SK-N-SH treated with all-trans-retinoic acid at 6 μM for 48 hours (cell line): ENCODE data around the gene SLC24A5.

Experiments
- ARNTL ChIP-seq: fragments of 450-650 bp; formaldehyde crosslinking; IDR thresholded peaks from 2 replicates; pipeline ENCODE4 v1.5.0; 2020; ENCODE audit warnings: low read depth, mild to moderate bottlenecking, moderate library complexity, borderline replicate concordance
- CREB5 ChIP-seq: fragments of 250-450 bp; sonication (Bioruptor Pico); IDR thresholded peaks from 2 replicates; pipeline ENCODE4 v1.5.1; 2020; ENCODE audit warnings: low read depth, mild to moderate bottlenecking, moderate library complexity
- OSR1 ChIP-seq: fragments of 250-450 bp; sonication (Bioruptor Pico); IDR thresholded peaks from 2 replicates; pipeline ENCODE4 v1.8.0; 2022; ENCODE audit warnings: moderate library complexity, mild to moderate bottlenecking, inconsistent platforms
- PATZ1 ChIP-seq: fragments of 250-450 bp; sonication (Bioruptor Pico); IDR thresholded peaks from 2 replicates; pipeline ENCODE4 v1.8.0; 2020; ENCODE audit warnings: mild to moderate bottlenecking, moderate library complexity, borderline replicate concordance
- PPARA ChIP-seq: fragments of 250-450 bp; sonication (Bioruptor Pico); IDR thresholded peaks from 2 replicates; pipeline ENCODE4 v1.5.0; 2020; ENCODE audit warnings: mild to moderate bottlenecking, borderline replicate concordance
- RARB ChIP-seq: fragments of 250-450 bp; sonication (Bioruptor Pico); IDR thresholded peaks from 2 replicates; pipeline ENCODE4 v1.8.0; 2021; ENCODE audit warnings: mild to moderate bottlenecking, moderate library complexity
- SNAI2 ChIP-seq: fragments of 250-450 bp; sonication (Bioruptor Pico); IDR thresholded peaks from 2 replicates; pipeline ENCODE4 v1.5.0; 2020; ENCODE audit warnings: mild to moderate bottlenecking, moderate library complexity
- TCF4 ChIP-seq: fragments of 250-450 bp; sonication (Bioruptor Pico); IDR thresholded peaks from 2 replicates; pipeline ENCODE4 v1.8.0; 2021; ENCODE audit warnings: mild to moderate bottlenecking, moderate library complexity, borderline replicate concordance
- TOX ChIP-seq: fragments of 250-450 bp; sonication (Bioruptor Pico); IDR thresholded peaks from 2 replicates; pipeline ENCODE4 v1.8.0; 2021; ENCODE audit warnings: mild to moderate bottlenecking, moderate library complexity, borderline replicate concordance
- ZC3H10 ChIP-seq: fragments of 250-450 bp; sonication (Bioruptor Pico); IDR thresholded peaks from 2 replicates; pipeline ENCODE4 v1.5.1; 2021; ENCODE audit warnings: mild to moderate bottlenecking, moderate library complexity
- ZFP3 ChIP-seq: fragments of 250-450 bp; sonication (Bioruptor Pico); IDR thresholded peaks from 2 replicates; pipeline ENCODE4 v1.5.0; 2020; ENCODE audit warnings: mild to moderate bottlenecking, moderate library complexity
- ZNF70 ChIP-seq: fragments of 450-650 bp; formaldehyde crosslinking; IDR thresholded peaks from 2 replicates; pipeline ENCODE4 v1.5.0; 2020; ENCODE audit warnings: mild to moderate bottlenecking, moderate library complexity
- ZNF8 ChIP-seq: fragments of 450-650 bp; formaldehyde crosslinking; IDR thresholded peaks from 2 replicates; pipeline ENCODE4 v1.5.0; 2020; ENCODE audit warnings: mild to moderate bottlenecking, moderate library complexity

GRCh38 chr15:48176112-48176511 is 55.3 kb downstream of the SLC24A5 start:
- TF ChIP-seq TCF4 (CRISPR knock-in tag) (no peak), SNAI2 (CRISPR knock-in tag) (no peak), PATZ1 (CRISPR knock-in tag) (no peak), ZFP3 (CRISPR knock-in tag) (no peak), PPARA (no peak), ZNF70 (CRISPR knock-in tag) (no peak), OSR1 (CRISPR knock-in tag) (no peak), RARB (CRISPR knock-in tag) (no peak), ZNF8 (no peak), TOX (CRISPR knock-in tag) (no peak), CREB5 (CRISPR knock-in tag) (no peak), ARNTL (CRISPR knock-in tag) (no peak), ZC3H10 (CRISPR knock-in tag) (no peak)
